ENCODE data around the gene RNU11.

DNA sequence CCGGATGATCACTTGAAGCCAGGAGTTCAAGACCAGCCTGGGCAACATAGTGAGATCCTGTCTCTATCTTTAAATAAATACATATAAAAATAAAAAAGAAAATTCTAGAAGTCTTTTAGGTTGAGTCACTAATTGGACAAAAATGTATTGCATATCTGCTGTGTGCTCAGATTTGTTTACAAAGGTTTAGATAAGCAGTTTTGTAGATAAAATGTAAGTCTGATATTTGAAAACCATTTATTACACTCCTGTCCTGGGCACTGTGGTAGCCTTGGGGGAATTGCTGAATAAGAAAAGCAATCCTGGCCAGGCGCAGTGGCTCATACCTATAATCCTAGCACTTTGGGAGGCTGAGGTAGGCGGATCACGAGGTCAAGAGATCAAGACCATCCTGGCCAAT is 31.8 kb downstream of the RNU11 start:
- TF ChIP-seq RAD21 (IDR thresholded peaks at IDR 0.05; ENCODE audit: low read depth): no peak
- TF ChIP-seq TAF1 (IDR thresholded peaks at IDR 0.05; ENCODE audit: low read depth): no peak
- no peak for TF ChIP-seq FOXM1 (IDR thresholded peaks at IDR 0.05; ENCODE audit: borderline replicate concordance, low read depth)
- TF ChIP-seq TCF12 (IDR thresholded peaks at IDR 0.05; ENCODE audit: low read depth): no peak
- TF ChIP-seq MAX (IDR thresholded peaks at IDR 0.05): no peak
- TF ChIP-seq EGR1 (IDR thresholded peaks at IDR 0.05): no peak
- TF ChIP-seq EP300 (IDR thresholded peaks at IDR 0.05; ENCODE audit: borderline replicate concordance): no peak
- TF ChIP-seq NFIC (IDR thresholded peaks at IDR 0.05): no peak
- no peak for TF ChIP-seq CREB1 (IDR thresholded peaks at IDR 0.05; ENCODE audit: low read depth)
- TF ChIP-seq ZBTB7A (IDR thresholded peaks at IDR 0.05; ENCODE audit: low read depth): no peak
- TF ChIP-seq CEBPB (IDR thresholded peaks at IDR 0.05): no peak
- TF ChIP-seq YY1 (IDR thresholded peaks at IDR 0.05; ENCODE audit: low read depth): no peak

Data from Ishikawa (cell line).